GM12873 (cell line): ENCODE measurements around the gene TRIM8.

ENCODE experiments used
- CTCF ChIP-seq: IDR thresholded peaks from 2 replicates; pipeline ENCODE4 v1.5.1; 2012; ENCODE audit warnings: low read depth, mild to moderate bottlenecking, moderate library complexity, low read length, control low read depth; ENCODE audit not compliant: insufficient read depth; ENCODE audit errors: missing control alignments

The TRIM8 gene

GRCh38 chr10:102624094-102624493 is 20.2 kb upstream of the TRIM8 start:
- no peak for TF ChIP-seq CTCF

GRCh38 chr10:102624751-102625645 is 19.3 kb upstream of the TRIM8 start:
- no peak for TF ChIP-seq CTCF

- TF ChIP-seq CTCF: no peak
Observed at GRCh38 chr10:102626026-102626685, 18.1 kb upstream of the TRIM8 start.

- no peak for TF ChIP-seq CTCF
Observed at GRCh38 chr10:102627291-102627735, 17.0 kb upstream of the TRIM8 start.

GRCh38 chr10:102627736-102628293 is 16.5 kb upstream of the TRIM8 start:
- TF ChIP-seq CTCF: no peak

GRCh38 chr10:102628451-102628911 is 15.8 kb upstream of the TRIM8 start:
- TF ChIP-seq CTCF: no peak
